ENCODE data around the gene ZNF565.

Gene ZNF565

GRCh38 chr19:36255316-36255715 is 40.9 kb upstream of the ZNF565 start:
- H3K27ac ChIP-seq (replicated peaks) = no peak overlapping the region
- H3K4me3 ChIP-seq (replicated peaks; ENCODE audit: insufficient read depth, low read length) = no peak overlapping the region
- no peak for DNase-seq (ENCODE audit: low read depth in 1 of 2, low spot score in 1 of 2)
- TF ChIP-seq SPI1 (IDR thresholded peaks at IDR 0.05; ENCODE audit: borderline replicate concordance, low read depth) (no peak), REST (IDR thresholded peaks at IDR 0.05; ENCODE audit: insufficient replicate concordance, low read depth) (no peak), POLR2AphosphoS5 (IDR thresholded peaks at IDR 0.05; ENCODE audit: low read depth) (no peak), CTCF (IDR thresholded peaks at IDR 0.05; ENCODE audit: insufficient read depth, low read length) (no peak), GABPA (IDR thresholded peaks at IDR 0.05; ENCODE audit: low read depth) (no peak)
- H3K27me3 ChIP-seq (ENCODE audit: insufficient read depth, poor library complexity, severe bottlenecking) = no peaks in the 10 kb centered on the region

GRCh38 chr19:36254848-36255247 is 40.4 kb upstream of the ZNF565 start:
- H3K27ac ChIP-seq (replicated peaks) = no peak overlapping the region
- H3K27me3 ChIP-seq (ENCODE audit: insufficient read depth, poor library complexity, severe bottlenecking) = no peaks in the 10 kb centered on the region
- no peak for DNase-seq (ENCODE audit: low read depth in 1 of 2, low spot score in 1 of 2)
- no peak for TF ChIP-seq CTCF (IDR thresholded peaks at IDR 0.05; ENCODE audit: insufficient read depth, low read length)
- no peak for TF ChIP-seq REST (IDR thresholded peaks at IDR 0.05; ENCODE audit: insufficient replicate concordance, low read depth)
- no peak for TF ChIP-seq GABPA (IDR thresholded peaks at IDR 0.05; ENCODE audit: low read depth)
- TF ChIP-seq SPI1 (IDR thresholded peaks at IDR 0.05; ENCODE audit: borderline replicate concordance, low read depth) = no peak
- no peak for TF ChIP-seq POLR2AphosphoS5 (IDR thresholded peaks at IDR 0.05; ENCODE audit: low read depth)
- H3K4me3 ChIP-seq (replicated peaks; ENCODE audit: insufficient read depth, low read length) = no peak overlapping the region

GRCh38 chr19:36252047-36252446 is 37.6 kb upstream of the ZNF565 start:
- no peak for DNase-seq (ENCODE audit: low read depth in 1 of 2, low spot score in 1 of 2)
- Histone ChIP-seq H3K27me3 (ENCODE audit: insufficient read depth, poor library complexity, severe bottlenecking) (no peaks in the 10 kb centered on the region), H3K4me3 (replicated peaks; ENCODE audit: insufficient read depth, low read length) (no peak overlapping the region), H3K27ac (replicated peaks) (no peak overlapping the region)
- TF ChIP-seq SPI1 (IDR thresholded peaks at IDR 0.05; ENCODE audit: borderline replicate concordance, low read depth) = no peak
- no peak for TF ChIP-seq GABPA (IDR thresholded peaks at IDR 0.05; ENCODE audit: low read depth)
- no peak for TF ChIP-seq REST (IDR thresholded peaks at IDR 0.05; ENCODE audit: insufficient replicate concordance, low read depth)
- no peak for TF ChIP-seq POLR2AphosphoS5 (IDR thresholded peaks at IDR 0.05; ENCODE audit: low read depth)
- TF ChIP-seq CTCF (IDR thresholded peaks at IDR 0.05; ENCODE audit: insufficient read depth, low read length) = no peak
